ENCODE data around the gene MOCOS.

Gene MOCOS

GRCh38 chr18:36298126-36298741 lies 110.9 kb downstream of the MOCOS start (continued):
- TF ChIP-seq ZNF639 (tag by site-specific recombination; IDR thresholded peaks at IDR 0.05), result no peak

- TF ChIP-seq ZNF488 (tag by site-specific recombination; IDR thresholded peaks at IDR 0.05) (no peak), ZNF558 (tag by site-specific recombination; IDR thresholded peaks at IDR 0.05) (no peak), CTCF (tag by site-specific recombination; IDR thresholded peaks at IDR 0.05) (no peak)
- Histone ChIP-seq H3K27ac (ENCODE audit: extremely low read depth, low read depth, low read length) (no peak overlapping the region), H3K36me3 (ENCODE audit: control insufficient read depth in 2 of 2, insufficient read depth in 1 of 2, low read length in 2 of 2) (no peaks in the 10 kb centered on the region), H3K4me1 (ENCODE audit: control insufficient read depth, insufficient read depth, low read length) (no peaks in the 10 kb centered on the region), H3K9me3 (ENCODE audit: control insufficient read depth, insufficient read depth, low read depth, low read length) (no peaks in the 10 kb centered on the region), H3K4me3 (ENCODE audit: low read depth, low read length) (no peak overlapping the region)
- POLR2A ChIA-PET, result interaction anchor here (0.6 to 2.5 kb wide), 2 partner anchors 10 to 417 kb away, joined by 5 to 11 read pairs; no protein-coding TSS in a partner anchor
- CTCF ChIA-PET, result interaction anchor here (0.5 to 1.7 kb wide), 6 partner anchors 113 to 389 kb away, joined by 3 to 7 read pairs (median 4); no protein-coding TSS in a partner anchor
These were observed 111.7 kb downstream of the MOCOS start for GRCh38 chr18:36299015-36299414.

- Histone ChIP-seq H3K27ac (ENCODE audit: extremely low read depth, low read depth, low read length) (no peak overlapping the region), H3K36me3 (ENCODE audit: control insufficient read depth in 2 of 2, insufficient read depth in 1 of 2, low read length in 2 of 2) (no peaks in the 10 kb centered on the region), H3K4me1 (ENCODE audit: control insufficient read depth, insufficient read depth, low read length) (no peaks in the 10 kb centered on the region), H3K4me3 (ENCODE audit: low read depth, low read length) (no peak overlapping the region), H3K9me3 (ENCODE audit: control insufficient read depth, insufficient read depth, low read depth, low read length) (no peaks in the 10 kb centered on the region)
- TF ChIP-seq ZNF670 (tag by site-specific recombination; IDR thresholded peaks at IDR 0.05; ENCODE audit: low read depth) (no peak), ZNF132 (tag by site-specific recombination; IDR thresholded peaks at IDR 0.05; ENCODE audit: borderline replicate concordance) (no peak), GLI2 (tag by site-specific recombination; IDR thresholded peaks at IDR 0.05; ENCODE audit: borderline replicate concordance, low read depth) (no peak), ATF2 (tag by site-specific recombination; IDR thresholded peaks at IDR 0.05; ENCODE audit: low read depth) (no peak), REST (tag by site-specific recombination; IDR thresholded peaks at IDR 0.05) (no peak)
- ChIA-PET POLR2A (interaction anchor here (0.5 kb wide), 1 partner anchor 16 kb away, joined by 3 read pairs; no protein-coding TSS in a partner anchor), CTCF (interaction anchor here (0.8 to 1.7 kb wide), 2 partner anchors 32 to 120 kb away, joined by 6 read pairs; no protein-coding TSS in a partner anchor)
These were observed 112.9 kb downstream of the MOCOS start for GRCh38 chr18:36300211-36300610.
